Heart left ventricle (tissue), 16 donors: ENCODE data around the gene AQP3. TPM values are rescaled to one million over a fixed set of nuclear protein-coding genes. Genes with fewer than 3 reads are reported as not detected.

Source experiments
- ATAC-seq, 4 donors: fragments of 200-7000 bp; cut with Tn5 transposase; one replicate each; pipeline ENCODE4 v1.9.1; 2020 to 2022; ENCODE audit warnings: moderate library complexity in 4 of 4, mild to moderate bottlenecking in 3 of 4, moderate number of reproducible peaks in 1 of 4
- DNase-seq, 5 donors: peaks; one replicate each; pipeline ENCODE4 v3.0.0-alpha.2; 2020
- H3K27ac ChIP-seq, 12 donors: fragments of 200-600 bp; sonication (generic) in 4 of 12; one replicate each; pipeline versions ENCODE4 v1.5.0 to v1.8.0; 2016 to 2022; ENCODE audit warnings: mild to moderate bottlenecking in 2 of 12
- H3K27me3 ChIP-seq, 9 donors: fragments of 200-600 bp; sonication (generic) in 2 of 9; one replicate each; pipeline versions ENCODE4 v1.5.1 to v1.8.0; 2016 to 2022; ENCODE audit warnings: mild to moderate bottlenecking in 3 of 9
- H3K36me3 ChIP-seq, 9 donors: fragments of 200-600 bp; sonication (generic) in 2 of 9; one replicate each; pipeline versions ENCODE4 v1.5.0 to v1.8.0; 2018 to 2022; ENCODE audit warnings: mild to moderate bottlenecking in 2 of 9
- H3K4me1 ChIP-seq, 12 donors: fragments of 200-600 bp; sonication (generic) in 4 of 12; one replicate each; pipeline versions ENCODE4 v1.5.0 to v1.8.0; 2016 to 2022; ENCODE audit warnings: mild to moderate bottlenecking in 3 of 12
- H3K4me3 ChIP-seq, 12 donors: fragments of 200-600 bp; sonication (generic) in 4 of 12; one replicate each; pipeline versions ENCODE4 v1.5.0 to v1.8.0; 2017 to 2022; ENCODE audit warnings: mild to moderate bottlenecking in 9 of 12, moderate library complexity in 4 of 12
- H3K9me3 ChIP-seq, 12 donors: fragments of 200-600 bp; sonication (generic) in 4 of 12; one replicate each; pipeline versions ENCODE4 v1.5.0 to v1.8.0; 2016 to 2022; ENCODE audit warnings: mild to moderate bottlenecking in 1 of 12
- POLR2A ChIP-seq, 2 donors: fragments of 450-650 bp; IDR thresholded peaks; one replicate each; pipeline ENCODE4 v1.6.1; 2017; ENCODE audit warnings: antibody characterized with exemption in 2 of 2, mild to moderate bottlenecking in 2 of 2, moderate library complexity in 2 of 2
- WGBS, 4 donors: extraction: QIAGEN DNeasy Blood & Tissue Kit in 2 of 4; methylation state at CpG; one replicate each; pipeline versions ENCODE4 v1.1.5 to v1.1.7; 2013 to 2018; 5-methylcytosine and 5-hydroxymethylcytosine counted together
- intact Hi-C, 10 donors: fragments of 100-400 bp; cut with DNase I; formaldehyde crosslinking; loops; one replicate each; pipeline versions ENCODE4 v1.11.1 to v1.14.2; 2022
- polyA plus RNA-seq, 2 donors: library from polyadenylated mRNA; stranded (reverse); fragments of 200-250 nt; gene quantifications; one replicate each; pipeline ENCODE4 v1.2.3, GENCODE V29; 2013
- total RNA-seq, 9 donors: library from RNA; depleted of rRNA in 2 of 9; stranded (reverse); fragments of >200 nt in 2 of 9; fragmentation: NEBNext Ultra II Directional in 3 of 9; extraction: Animal tissue kit (Norgen Biotek cat#: 25700) in 3 of 9; gene quantifications; one replicate each; pipeline versions ENCODE4 v1.1.0 to v1.2.4, GENCODE V29; 2016 to 2023
- TF ChIP-seq, protein P1 (sequence below), 12 donors: fragments of 200-600 bp; sonication (generic) in 4 of 12; IDR thresholded peaks; one replicate each; pipeline versions ENCODE4 v1.5.0 to v1.8.0; 2018 to 2022; ENCODE audit warnings: antibody characterized with exemption in 12 of 12, mild to moderate bottlenecking in 5 of 12
- donor health status: ischemic (EF 13 %, LVEDD 7.1; RV severe dilation, severe dysfunction).
- donor health status: healthy with polysubstance abuse.
- donor health status: DM: no; HTN: yes; CAD: no.
- donor health status: DM: no; HTN: no; CAD: no.
- donor health status: ischemic (EF 25% LVEDD 6.9; RV normal size, moderate dysfunction).
- donor health status: ischemic (EF 25% LVEDD 5.7; RV mildly dilated, moderate dysfunction).
- donor health status: healthy.
- donor health status: DM: yes; HTN: yes; CAD: no.
- donor health status: ischemic (EF 35%, LVEDD 5.7; RV mildly dilated, moderate dysfunction).
- donor health status: nonischemic (EF 11% LVEDD 7.7; RV severe dilation, severe dysfunction).
- donor health status: DM: yes; HTN: yes; CAD: no.
- donor health status: PGD.
- donor health status: ischemic (EF 29% LVEDD 5.4; RV normal size, mild dysfunction).
- donor health status: nonischemic (EF 23%, LVEDD 6.1; RV moderate dilation, normal function).

Gene AQP3
- total and polyA plus RNA-seq, 11 donors = 6.0 to 116 (median 13.3) TPM

DNA sequence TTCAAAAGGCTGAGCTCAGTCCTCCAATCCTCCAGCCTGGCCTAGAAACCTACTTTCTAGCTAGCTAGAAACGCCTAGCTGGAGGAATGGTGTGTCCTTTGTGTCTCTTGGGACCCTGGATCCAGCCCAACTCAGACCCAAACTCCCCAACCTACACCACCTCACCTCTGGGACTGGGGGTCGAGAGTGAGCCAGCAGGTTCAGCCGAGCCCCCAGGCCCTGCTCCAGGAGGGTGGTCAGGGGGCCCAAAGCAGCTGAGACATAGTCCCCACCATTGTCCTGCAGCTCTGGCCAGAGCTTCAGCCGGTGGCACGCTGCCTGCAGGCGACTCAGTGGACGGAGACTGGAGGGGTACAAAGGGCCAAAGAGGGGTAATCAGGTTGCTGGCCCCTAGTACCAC lies 20.1 kb upstream of the AQP3 start:
- Histone ChIP-seq H3K9me3 (no peaks in the 10 kb centered on the region), H3K27ac (no peak overlapping the region), H3K36me3 (peaks cover 9 to 98% (median 97%) of the 10 kb centered on the region in 9 donors), H3K27me3 (no peaks in the 10 kb centered on the region), H3K4me1 (peaks cover 0 to 11% (median 5%) of the 10 kb centered on the region in 12 donors), H3K4me3 (no peak overlapping the region)
- TF ChIP-seq, protein P1, sequence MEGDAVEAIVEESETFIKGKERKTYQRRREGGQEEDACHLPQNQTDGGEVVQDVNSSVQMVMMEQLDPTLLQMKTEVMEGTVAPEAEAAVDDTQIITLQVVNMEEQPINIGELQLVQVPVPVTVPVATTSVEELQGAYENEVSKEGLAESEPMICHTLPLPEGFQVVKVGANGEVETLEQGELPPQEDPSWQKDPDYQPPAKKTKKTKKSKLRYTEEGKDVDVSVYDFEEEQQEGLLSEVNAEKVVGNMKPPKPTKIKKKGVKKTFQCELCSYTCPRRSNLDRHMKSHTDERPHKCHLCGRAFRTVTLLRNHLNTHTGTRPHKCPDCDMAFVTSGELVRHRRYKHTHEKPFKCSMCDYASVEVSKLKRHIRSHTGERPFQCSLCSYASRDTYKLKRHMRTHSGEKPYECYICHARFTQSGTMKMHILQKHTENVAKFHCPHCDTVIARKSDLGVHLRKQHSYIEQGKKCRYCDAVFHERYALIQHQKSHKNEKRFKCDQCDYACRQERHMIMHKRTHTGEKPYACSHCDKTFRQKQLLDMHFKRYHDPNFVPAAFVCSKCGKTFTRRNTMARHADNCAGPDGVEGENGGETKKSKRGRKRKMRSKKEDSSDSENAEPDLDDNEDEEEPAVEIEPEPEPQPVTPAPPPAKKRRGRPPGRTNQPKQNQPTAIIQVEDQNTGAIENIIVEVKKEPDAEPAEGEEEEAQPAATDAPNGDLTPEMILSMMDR (IDR thresholded peaks at IDR 0.05) = no peak
- TF ChIP-seq POLR2A (IDR thresholded peaks at IDR 0.05) = no peak
- 81 to 100% (median 92%) methylated on average over 4 to 7 of the region's 7 CpGs for WGBS, 4 donors
- no peak for ATAC-seq
- peak in 1 of 5 donors; percentile 49 for DNase-seq
- intact Hi-C loops = loop anchor here (2.0 to 10.0 kb wide), 8 partner anchors 53 to 183 kb away; no protein-coding TSS in a partner anchor

GRCh38 chr9:33466565-33467495 lies 19.4 kb upstream of the AQP3 start:
- Histone ChIP-seq H3K9me3 (no peaks in the 10 kb centered on the region), H3K27ac (no peak overlapping the region), H3K27me3 (no peaks in the 10 kb centered on the region), H3K4me3 (no peak overlapping the region), H3K4me1 (peaks cover 0 to 6% (median 0%) of the 10 kb centered on the region in 12 donors), H3K36me3 (peaks cover 9 to 100% (median 100%) of the 10 kb centered on the region in 9 donors)
- DNase-seq = peak; percentile 50 to 84 (median 57)
- ATAC-seq = peak; percentile 28 to 68 (median 46)
- 66 to 80% (median 79%) methylated on average over 16 to 24 of the region's 24 CpGs for WGBS, 4 donors
- intact Hi-C loops = loop anchor here (2.0 to 10.0 kb wide), 8 partner anchors 52 to 182 kb away; no protein-coding TSS in a partner anchor
- TF ChIP-seq, protein P1 (IDR thresholded peaks at IDR 0.05) = peak; percentile 84 to 95 (median 89)
- no peak for TF ChIP-seq POLR2A (IDR thresholded peaks at IDR 0.05)

GRCh38 chr9:33465596-33466564 lies 18.5 kb upstream of the AQP3 start:
- Histone ChIP-seq H3K27me3 (no peaks in the 10 kb centered on the region), H3K27ac (no peak overlapping the region), H3K9me3 (no peaks in the 10 kb centered on the region), H3K4me1 (peaks cover 0 to 6% (median 0%) of the 10 kb centered on the region in 12 donors), H3K4me3 (no peak overlapping the region), H3K36me3 (peaks cover 9 to 100% (median 94%) of the 10 kb centered on the region in 9 donors)
- no peak for TF ChIP-seq POLR2A (IDR thresholded peaks at IDR 0.05)
- TF ChIP-seq, protein P1 (IDR thresholded peaks at IDR 0.05) = no peak
- ATAC-seq (no peak), DNase-seq (peak in 1 of 5 donors; percentile 53)
- WGBS, 4 donors = 91 to 96% (median 95%) methylated on average over 24 to 27 of the region's 27 CpGs
- intact Hi-C loops = loop anchor here (2.0 to 10.0 kb wide), 8 partner anchors 51 to 181 kb away; no protein-coding TSS in a partner anchor
